GM12874 (cell line): ENCODE results near the gene ELAPOR1.

Experiments used
- CTCF ChIP-seq: IDR thresholded peaks from 2 replicates; pipeline ENCODE4 v1.5.1; 2011; ENCODE audit warnings: low read depth, mild to moderate bottlenecking, control low read depth, low read length, moderate library complexity; ENCODE audit not compliant: insufficient read depth

Gene ELAPOR1

GRCh38 chr1:109133002-109133706 lies 19.2 kb downstream of the ELAPOR1 start:
- TF ChIP-seq CTCF = no peak

GRCh38 chr1:109133815-109134214 lies 19.9 kb downstream of the ELAPOR1 start:
- TF ChIP-seq CTCF = no peak

- TF ChIP-seq CTCF = no peak
Observed at GRCh38 chr1:109134423-109134822, 20.5 kb downstream of the ELAPOR1 start.

GRCh38 chr1:109135940-109136339 lies 22.0 kb downstream of the ELAPOR1 start:
- no peak for TF ChIP-seq CTCF

GRCh38 chr1:109136766-109137165 lies 22.9 kb downstream of the ELAPOR1 start:
- no peak for TF ChIP-seq CTCF

GRCh38 chr1:109137958-109138357 lies 24.0 kb downstream of the ELAPOR1 start:
- no peak for TF ChIP-seq CTCF

- TF ChIP-seq CTCF = no peak
Observed at GRCh38 chr1:109138358-109138757, 24.4 kb downstream of the ELAPOR1 start.
